Skeletal muscle tissue (tissue), 4 donors: ENCODE data around the gene PDLIM1. TPM values are rescaled to one million over a fixed set of nuclear protein-coding genes. Genes with fewer than 3 reads are reported as not detected.

Source experiments
- H3K27ac ChIP-seq: one replicate; pipeline ENCODE4 v1.7.0; 2013; ENCODE audit warnings: mild to moderate bottlenecking, low read depth, low read length, inconsistent platforms
- H3K27me3 ChIP-seq, 3 donors: one replicate each; pipeline ENCODE4 v1.7.0; 2013; ENCODE audit warnings: low read length in 3 of 3; ENCODE audit not compliant: control insufficient read depth in 3 of 3, insufficient read depth in 3 of 3
- H3K36me3 ChIP-seq, 3 donors: one replicate each; pipeline ENCODE4 v1.7.0; 2013; ENCODE audit warnings: low read length in 3 of 3; ENCODE audit not compliant: control insufficient read depth in 3 of 3, insufficient read depth in 3 of 3
- H3K4me1 ChIP-seq, 3 donors: one replicate each; pipeline ENCODE4 v1.7.0; 2013; ENCODE audit warnings: low read length in 3 of 3, mild to moderate bottlenecking in 3 of 3; ENCODE audit not compliant: control insufficient read depth in 3 of 3, insufficient read depth in 3 of 3
- H3K4me3 ChIP-seq, 3 donors: one replicate each; pipeline ENCODE4 v1.7.0; 2013; ENCODE audit warnings: low read length in 3 of 3
- H3K9ac ChIP-seq, 3 donors: one replicate each; pipeline ENCODE4 v1.7.0; 2013; ENCODE audit warnings: low read length in 3 of 3, mild to moderate bottlenecking in 3 of 3, moderate library complexity in 2 of 3, low read depth in 1 of 3
- H3K9me3 ChIP-seq, 3 donors: one replicate each; pipeline ENCODE4 v1.7.0; 2013; ENCODE audit warnings: low read length in 3 of 3; ENCODE audit not compliant: control insufficient read depth in 3 of 3
- total RNA-seq: library from RNA; depleted of rRNA; stranded (reverse); fragments of >200 nt; gene quantifications from one replicate; pipeline ENCODE4 v1.2.3, GENCODE V29; 2014
- donor health status: Osteomylitis.

The PDLIM1 gene
- total RNA-seq, 1 donor from 2014 or later = 9.9 TPM

DNA sequence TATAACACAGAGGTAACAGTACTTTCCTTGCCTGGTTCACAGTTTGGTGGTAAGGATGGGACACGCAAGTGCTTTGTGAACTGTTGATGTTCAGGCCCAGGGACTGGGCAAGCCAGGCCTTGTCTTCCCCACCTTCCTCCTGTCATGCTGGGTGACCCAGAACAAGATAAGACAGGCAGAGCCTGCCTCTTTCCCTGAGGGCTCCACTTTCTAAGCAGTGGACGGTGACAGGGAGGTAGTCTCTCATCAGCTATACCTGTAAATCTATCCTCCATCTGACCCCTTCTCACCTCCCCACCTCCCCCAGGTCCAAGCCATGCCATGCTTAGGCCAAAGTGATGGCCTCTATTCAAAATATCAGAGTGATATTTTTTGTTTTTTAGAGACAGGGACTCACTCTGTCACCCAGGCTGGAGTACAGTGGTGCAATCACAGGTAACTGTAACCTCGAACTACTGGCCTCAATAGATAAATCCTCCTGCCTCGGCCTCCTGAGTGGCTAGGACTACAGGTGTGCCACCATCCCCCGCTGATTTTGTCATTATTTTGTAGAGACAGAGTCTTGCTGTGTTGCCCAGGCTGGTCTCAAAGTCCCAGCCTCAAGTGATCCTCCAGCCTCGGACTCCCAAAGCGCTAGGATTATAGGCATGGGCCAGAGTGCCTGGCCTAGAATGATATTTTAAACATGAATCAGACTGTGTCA, 42.8 kb downstream of the PDLIM1 start:
- H3K27me3 ChIP-seq = no peaks in the 10 kb centered on the region
- no peak overlapping the region for H3K4me3 ChIP-seq
- H3K9me3 ChIP-seq = no peaks in the 10 kb centered on the region
- H3K9ac ChIP-seq = no peak overlapping the region
- peak overlapping the region; percentile 48 for H3K27ac ChIP-seq
- H3K4me1 ChIP-seq = peaks cover 24 to 61% (median 31%) of the 10 kb centered on the region in 3 donors
- peaks cover 11 to 27% (median 17%) of the 10 kb centered on the region in 3 donors for H3K36me3 ChIP-seq

DNA sequence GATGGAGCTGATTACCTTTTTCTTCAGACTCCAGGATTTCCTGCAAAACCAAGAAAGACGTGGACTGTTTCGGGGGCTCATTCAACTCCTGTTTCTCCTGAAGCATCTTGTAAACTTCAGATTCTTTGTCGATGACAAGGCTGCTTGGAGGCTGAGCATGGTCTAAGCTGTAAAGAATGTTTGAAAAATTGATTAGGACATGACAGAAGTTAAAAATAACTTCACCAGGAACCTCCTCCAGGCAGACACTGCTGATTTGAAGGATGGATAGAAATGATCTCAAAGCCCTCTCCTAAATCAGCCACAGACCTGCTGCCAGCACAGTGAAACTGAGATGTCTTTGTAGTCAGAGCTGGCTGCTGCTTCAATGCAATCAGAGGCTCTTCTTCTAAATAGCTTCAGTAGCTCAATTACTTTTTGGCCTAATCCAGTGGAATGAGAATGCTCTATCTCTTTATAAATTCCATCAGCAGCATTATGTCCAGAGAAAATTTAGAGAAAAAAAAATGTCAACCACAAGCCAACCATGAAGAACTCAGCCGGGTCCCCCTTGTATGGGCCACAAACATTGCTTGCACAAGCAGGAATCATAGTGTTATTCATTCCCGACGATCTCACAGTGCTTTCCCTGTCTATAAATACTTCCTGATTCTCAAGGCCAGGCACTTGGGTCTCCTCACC, 43.5 kb downstream of the PDLIM1 start:
- H3K36me3 ChIP-seq = peaks cover 13 to 27% (median 20%) of the 10 kb centered on the region in 3 donors
- peaks cover 26 to 65% (median 34%) of the 10 kb centered on the region in 3 donors for H3K4me1 ChIP-seq
- H3K27me3 ChIP-seq = no peaks in the 10 kb centered on the region
- H3K27ac ChIP-seq = peak overlapping the region; percentile 48
- H3K9ac ChIP-seq = no peak overlapping the region
- no peaks in the 10 kb centered on the region for H3K9me3 ChIP-seq
- H3K4me3 ChIP-seq = no peak overlapping the region

DNA sequence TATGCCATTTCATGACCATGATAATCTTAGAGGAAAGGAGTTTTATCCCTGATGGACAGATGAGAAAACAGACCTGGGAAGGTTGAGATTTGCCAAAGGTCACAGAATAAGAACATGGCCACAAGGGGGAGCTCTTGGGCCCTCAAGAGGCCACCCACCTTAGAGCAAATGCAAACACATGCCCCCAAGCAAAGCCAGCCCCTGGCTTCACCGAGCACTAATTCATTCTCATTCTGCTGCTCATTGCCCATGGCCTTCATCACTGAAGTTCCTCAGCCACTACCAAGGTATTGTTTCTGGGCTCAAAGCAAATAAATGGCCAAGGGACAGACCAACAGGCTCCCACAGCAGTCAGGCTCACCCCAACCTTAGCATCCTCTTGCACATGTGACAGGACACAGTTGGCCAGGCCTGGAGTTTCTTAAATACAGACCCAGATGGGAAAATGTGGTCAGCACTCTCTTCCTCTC, 44.2 kb downstream of the PDLIM1 start:
- H3K27ac ChIP-seq = no peak overlapping the region
- H3K36me3 ChIP-seq = peaks cover 15 to 29% (median 24%) of the 10 kb centered on the region in 3 donors
- no peaks in the 10 kb centered on the region for H3K27me3 ChIP-seq
- H3K4me3 ChIP-seq = no peak overlapping the region
- H3K9ac ChIP-seq = peak overlapping the region in 1 of 3 donors; percentile 33
- peaks cover 26 to 62% (median 34%) of the 10 kb centered on the region in 3 donors for H3K4me1 ChIP-seq
- no peaks in the 10 kb centered on the region for H3K9me3 ChIP-seq

DNA sequence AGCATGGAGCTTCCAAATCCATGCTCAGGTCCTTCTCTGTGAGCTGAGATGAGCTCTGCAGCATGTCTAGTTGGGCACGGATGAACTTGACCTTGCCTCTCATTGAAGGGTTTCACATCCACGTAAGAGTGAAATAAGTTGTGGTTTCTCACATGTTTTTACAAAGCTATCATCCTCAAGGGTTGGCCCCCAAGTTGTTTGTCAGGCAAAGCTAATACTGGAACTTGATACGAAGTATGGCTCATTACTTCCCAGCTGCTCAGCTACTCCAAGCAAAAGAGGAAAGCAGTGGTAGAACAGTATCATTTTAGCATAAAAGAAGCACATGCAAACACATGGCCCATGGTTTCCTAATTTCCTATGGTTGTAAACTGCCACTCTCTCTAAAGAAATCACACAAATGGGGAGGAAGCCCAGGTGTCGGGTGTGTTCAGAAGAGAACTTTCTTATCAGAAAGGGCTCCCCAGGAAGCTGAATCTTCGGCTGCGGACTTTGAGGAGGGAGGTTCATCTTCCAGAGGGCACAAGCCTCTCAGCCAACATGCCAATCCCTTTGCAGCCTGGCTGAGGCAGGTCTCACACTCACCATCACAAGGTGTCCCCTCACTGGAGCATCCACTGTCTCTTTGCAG, 45.3 kb downstream of the PDLIM1 start:
- H3K9ac ChIP-seq = no peak overlapping the region
- no peaks in the 10 kb centered on the region for H3K27me3 ChIP-seq
- H3K36me3 ChIP-seq = peaks cover 26 to 40% (median 28%) of the 10 kb centered on the region in 3 donors
- H3K9me3 ChIP-seq = no peaks in the 10 kb centered on the region
- peaks cover 26 to 54% (median 34%) of the 10 kb centered on the region in 3 donors for H3K4me1 ChIP-seq
- no peak overlapping the region for H3K27ac ChIP-seq
- H3K4me3 ChIP-seq = no peak overlapping the region

DNA sequence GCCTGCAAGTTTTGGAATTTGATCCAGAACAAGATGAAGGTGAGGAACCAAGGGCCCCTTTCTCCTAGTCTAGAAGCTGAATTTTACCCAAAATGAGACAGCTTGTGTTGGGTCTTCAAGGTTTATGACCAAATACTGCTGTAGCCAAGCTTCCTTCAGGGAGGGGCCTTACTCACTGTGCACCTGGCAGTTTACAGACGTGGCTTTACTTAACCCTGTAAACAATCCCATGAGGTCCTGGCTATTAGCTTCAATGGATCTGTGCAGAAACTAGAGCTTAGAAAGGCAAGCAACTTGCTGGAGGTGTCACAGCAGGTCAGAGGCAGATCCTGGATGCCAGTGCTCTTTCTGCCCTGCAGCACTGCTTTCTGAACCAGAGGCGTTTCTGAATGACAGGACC, 46.7 kb downstream of the PDLIM1 start:
- H3K9me3 ChIP-seq = no peaks in the 10 kb centered on the region
- H3K27ac ChIP-seq = no peak overlapping the region
- H3K27me3 ChIP-seq = no peaks in the 10 kb centered on the region
- H3K4me1 ChIP-seq = peaks cover 23 to 45% (median 27%) of the 10 kb centered on the region in 3 donors
- no peak overlapping the region for H3K9ac ChIP-seq
- H3K36me3 ChIP-seq = peaks cover 28 to 42% (median 32%) of the 10 kb centered on the region in 3 donors
- H3K4me3 ChIP-seq = no peak overlapping the region

DNA sequence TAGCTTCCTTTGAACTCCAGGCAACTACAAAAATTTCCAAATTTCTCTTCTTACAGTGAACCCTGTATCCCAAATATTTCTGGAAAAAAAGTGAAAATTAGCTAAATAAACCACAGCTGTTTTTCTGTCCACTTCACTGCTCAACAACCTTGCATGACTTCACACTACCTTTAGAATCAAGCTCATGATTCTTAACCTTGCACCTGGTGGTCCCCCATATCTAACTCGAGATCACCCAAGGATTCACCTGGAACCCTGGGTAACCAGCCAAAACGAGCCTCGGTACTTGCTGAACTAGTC, 47.5 kb downstream of the PDLIM1 start:
- Histone ChIP-seq H3K4me3 (no peak overlapping the region), H3K36me3 (peaks cover 35 to 41% (median 35%) of the 10 kb centered on the region in 3 donors), H3K27me3 (no peaks in the 10 kb centered on the region), H3K9ac (no peak overlapping the region), H3K27ac (no peak overlapping the region), H3K9me3 (no peaks in the 10 kb centered on the region), H3K4me1 (peaks cover 17 to 37% (median 21%) of the 10 kb centered on the region in 3 donors)

DNA sequence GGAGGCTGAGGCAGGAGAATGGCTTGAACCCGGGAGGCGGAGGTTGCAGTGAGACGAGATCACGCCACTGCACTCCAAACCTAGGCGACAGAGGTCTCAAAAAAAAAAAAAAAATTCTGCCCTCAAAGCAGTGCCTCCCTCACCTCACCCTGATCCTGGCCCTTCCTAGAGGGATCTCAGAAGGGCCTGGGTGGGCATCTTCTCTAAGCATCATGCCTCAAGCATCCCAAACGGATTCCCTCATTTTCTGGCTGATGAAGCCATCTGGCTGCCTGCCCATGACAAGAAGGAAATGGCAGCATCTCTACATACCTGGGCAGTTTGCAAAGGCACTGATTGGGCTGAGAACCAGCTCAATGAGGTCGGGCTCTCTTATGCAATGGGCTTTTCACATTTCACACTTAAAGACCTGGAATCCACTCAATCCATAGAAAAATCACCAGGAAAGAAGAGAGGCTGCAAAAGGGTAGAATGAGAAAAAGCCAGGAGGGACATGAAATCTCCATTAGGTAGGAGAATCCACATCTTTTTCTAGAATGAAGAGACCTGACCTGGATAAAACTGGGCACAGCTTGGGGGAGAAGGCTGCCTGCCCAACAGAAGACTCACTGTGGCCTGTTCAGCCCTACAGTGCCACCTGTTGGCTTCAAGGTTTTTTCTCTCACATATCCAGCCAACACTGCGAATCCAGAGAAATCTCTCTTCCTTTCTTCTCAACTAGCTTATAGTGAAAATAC, 48.1 kb downstream of the PDLIM1 start:
- no peak overlapping the region for H3K4me3 ChIP-seq
- H3K36me3 ChIP-seq = peaks cover 38 to 46% (median 40%) of the 10 kb centered on the region in 3 donors
- no peak overlapping the region for H3K27ac ChIP-seq
- no peaks in the 10 kb centered on the region for H3K9me3 ChIP-seq
- H3K4me1 ChIP-seq = peaks cover 13 to 32% (median 17%) of the 10 kb centered on the region in 3 donors
- no peaks in the 10 kb centered on the region for H3K27me3 ChIP-seq
- H3K9ac ChIP-seq = no peak overlapping the region

DNA sequence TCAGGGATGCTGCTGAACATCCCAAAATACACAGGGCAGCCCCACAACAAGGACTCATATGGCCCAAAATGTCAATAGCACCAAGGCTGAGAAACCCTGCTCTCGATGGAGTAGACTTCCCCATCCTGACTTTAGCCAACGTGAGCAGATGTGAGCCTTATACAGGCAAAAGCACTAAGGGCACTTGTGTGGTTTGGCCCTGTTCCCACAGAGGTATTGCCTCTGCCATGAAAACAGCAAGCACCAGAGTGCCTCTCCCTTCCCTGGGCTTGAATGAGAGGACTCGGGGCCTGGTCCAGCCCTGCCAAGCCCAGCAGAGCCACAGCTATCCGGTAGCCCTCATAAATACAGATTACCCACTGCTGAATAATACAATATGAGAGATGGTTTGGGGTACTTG, 49.3 kb downstream of the PDLIM1 start:
- Histone ChIP-seq H3K36me3 (peaks cover 42 to 51% (median 48%) of the 10 kb centered on the region in 3 donors), H3K4me3 (no peak overlapping the region)

DNA sequence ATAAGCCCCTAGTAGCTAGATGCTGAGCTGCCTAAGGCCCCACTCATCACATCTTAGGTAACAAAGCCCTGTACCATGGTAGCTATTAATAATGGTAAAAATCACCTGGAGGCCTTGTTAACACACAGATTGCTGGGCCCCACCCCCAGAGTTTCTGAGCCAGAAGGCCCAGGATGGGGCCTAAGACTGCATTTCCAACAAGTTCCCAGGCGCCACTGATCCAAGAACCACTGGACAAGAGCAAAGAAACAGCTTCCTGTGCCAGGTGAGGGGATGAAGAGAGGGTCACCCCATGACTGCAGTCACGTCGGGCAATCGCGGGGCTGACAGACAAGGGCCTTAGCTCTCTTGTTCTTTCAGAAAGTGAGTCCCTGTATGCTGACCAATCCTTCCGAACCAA, 50.0 kb downstream of the PDLIM1 start:
- H3K9ac ChIP-seq = no peak overlapping the region
- H3K4me3 ChIP-seq = no peak overlapping the region
- peaks cover 3 to 14% (median 5%) of the 10 kb centered on the region in 3 donors for H3K4me1 ChIP-seq
- H3K9me3 ChIP-seq = no peaks in the 10 kb centered on the region
- no peak overlapping the region for H3K27ac ChIP-seq
- peaks cover 41 to 48% (median 45%) of the 10 kb centered on the region in 3 donors for H3K36me3 ChIP-seq
- no peaks in the 10 kb centered on the region for H3K27me3 ChIP-seq

More for the DNA sequence above, 49.3 kb downstream of the PDLIM1 start:
- Histone ChIP-seq H3K27me3 (no peaks in the 10 kb centered on the region), H3K27ac (no peak overlapping the region), H3K9ac (peak overlapping the region in 1 of 3 donors; percentile 16), H3K9me3 (no peaks in the 10 kb centered on the region), H3K4me1 (peaks cover 3 to 20% (median 5%) of the 10 kb centered on the region in 3 donors)
